C4-2B (cell line): ENCODE results near the gene SERPINH1.

Experiments used
- CTCF ChIP-seq: fragments of 450-650 bp; conservative IDR thresholded peaks from 2 replicates; pipeline ENCODE4 v1.5.1; 2017; ENCODE audit warnings: mild to moderate bottlenecking
- ZFX ChIP-seq: fragments of 450-650 bp; IDR thresholded peaks from 2 replicates; pipeline ENCODE4 v1.6.1; 2017

- no peak for TF ChIP-seq CTCF
- no peak for TF ChIP-seq ZFX
Measured at GRCh38 chr11:75513250-75513649, 48.8 kb upstream of the SERPINH1 start.
